ENCODE measurements around the gene IL27RA.
A peak's percentile ranks its signal among the peaks of the same experiment; 100 is the strongest.
"Not testable (repeated sequence)": the region's sequence is repeated elsewhere in the genome, so short reads cannot be mapped to it uniquely, and the experiment has no call there.

IL27RA gene

GRCh38 chr19:13999085-13999484, 32.5 kb upstream of the IL27RA start:
- DNase-seq (ENCODE audit: low read depth) = no peak

GRCh38 chr19:14000691-14001375, 30.7 kb upstream of the IL27RA start:
- DNase-seq (ENCODE audit: low read depth) = no peak

GRCh38 chr19:14002571-14003250, 28.9 kb upstream of the IL27RA start:
- DNase-seq (ENCODE audit: low read depth) = no peak

DNA sequence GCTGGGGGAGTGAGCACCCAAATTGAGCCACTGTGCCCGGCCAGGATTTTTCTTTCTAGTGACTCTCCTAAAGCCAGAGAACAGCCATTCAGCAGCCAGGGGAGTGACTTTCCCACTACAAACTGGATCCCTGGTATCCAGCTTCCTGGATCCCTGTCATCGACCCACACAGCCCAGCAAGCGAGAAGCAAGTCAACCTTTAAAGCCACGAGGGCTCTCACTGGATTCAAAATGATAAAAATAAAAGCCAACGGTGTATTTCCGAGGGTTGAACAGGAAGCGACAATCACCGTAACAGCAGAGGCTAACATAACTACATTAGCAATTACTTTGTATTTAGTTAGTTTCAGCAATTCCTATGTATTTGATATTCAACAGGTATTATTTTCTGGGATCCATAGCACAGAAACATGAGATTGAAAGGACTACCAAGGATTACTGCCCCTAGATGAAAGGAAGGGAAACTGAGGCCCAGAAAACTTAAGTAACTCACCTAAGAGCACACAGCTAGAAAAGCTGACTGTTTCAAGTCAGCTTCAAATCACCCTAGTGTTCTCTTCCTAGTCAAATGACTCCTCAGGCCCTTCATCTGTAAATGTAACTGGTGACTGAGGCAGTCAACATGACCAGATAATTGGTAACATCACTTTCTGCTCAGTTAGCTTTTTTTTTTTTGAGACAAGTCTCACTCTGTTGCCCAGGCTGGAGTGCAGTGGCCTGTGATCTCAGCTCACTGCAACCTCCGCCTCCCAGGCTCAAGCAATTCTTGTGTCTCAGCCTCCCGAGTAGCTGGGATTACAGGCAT, 28.1 kb upstream of the IL27RA start:
- no peak for DNase-seq (ENCODE audit: low read depth)

- DNase-seq (ENCODE audit: low read depth) = no peak
These were observed 26.8 kb upstream of the IL27RA start for GRCh38 chr19:14004619-14005348.

DNA sequence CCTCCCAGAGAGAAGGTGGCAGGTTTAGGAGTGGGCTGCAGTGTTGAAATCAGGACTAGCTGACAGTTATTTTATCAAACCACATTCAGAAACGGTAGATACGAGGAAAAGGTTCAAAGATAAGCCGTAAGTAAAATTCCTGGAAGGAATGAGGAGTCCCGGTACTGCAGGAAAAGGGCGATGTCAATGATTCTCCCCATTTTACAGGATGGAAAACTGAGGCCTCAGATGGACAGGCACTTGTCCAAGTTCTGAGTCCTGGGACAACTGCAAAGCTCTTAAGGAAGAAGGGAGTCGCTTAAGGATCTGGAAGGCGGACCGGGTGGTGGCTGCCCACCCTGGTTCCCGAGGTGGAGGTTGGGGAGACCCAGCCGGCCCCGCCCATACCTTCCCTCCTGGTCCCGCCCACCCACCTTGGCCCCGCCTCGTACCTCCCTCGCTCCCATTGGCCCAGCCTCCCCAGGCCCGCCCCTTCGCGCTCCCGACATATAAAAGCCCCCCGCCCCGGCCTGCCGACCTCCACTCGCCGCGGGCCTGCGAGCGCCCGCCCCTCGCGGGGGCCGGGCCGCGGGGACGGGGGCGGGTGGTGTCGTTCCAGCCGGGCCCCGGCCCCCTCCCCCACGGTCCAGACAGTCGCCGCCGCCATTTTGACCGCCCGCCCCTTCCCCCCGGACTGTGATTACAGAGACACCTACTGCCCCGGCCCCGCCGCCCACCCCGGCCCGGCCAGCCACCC, 26.0 kb upstream of the IL27RA start:
- DNase-seq (ENCODE audit: low read depth) = peak; percentile 88

- DNase-seq (ENCODE audit: low read depth) = peak; percentile 100
These were observed 25.3 kb upstream of the IL27RA start, which contains the start of gene RFX1 for GRCh38 chr19:14006085-14006765. RFX1 (minus strand) TSS chr19:14006320; CDS start chr19:13993843, 12,477 bp downstream.

GRCh38 chr19:14006766-14007562, 24.6 kb upstream of the IL27RA start:
- no peak for DNase-seq (ENCODE audit: low read depth)

GRCh38 chr19:14012378-14012915, 19.1 kb upstream of the IL27RA start:
- DNase-seq (ENCODE audit: low read depth) = no peak

GRCh38 chr19:14015524-14016035, 16.0 kb upstream of the IL27RA start:
- no peak for DNase-seq (ENCODE audit: low read depth)

- no peak for DNase-seq (ENCODE audit: low read depth)
These were observed 12.5 kb upstream of the IL27RA start for GRCh38 chr19:14019100-14019499.

GRCh38 chr19:14019739-14020138, 11.8 kb upstream of the IL27RA start:
- DNase-seq (ENCODE audit: low read depth) = not testable (repeated sequence)

- DNase-seq (ENCODE audit: low read depth) = no peak
These were observed 10.1 kb upstream of the IL27RA start for GRCh38 chr19:14021474-14021873.

GRCh38 chr19:14022469-14022868, 9.1 kb upstream of the IL27RA start:
- no peak for DNase-seq (ENCODE audit: low read depth)

DNA sequence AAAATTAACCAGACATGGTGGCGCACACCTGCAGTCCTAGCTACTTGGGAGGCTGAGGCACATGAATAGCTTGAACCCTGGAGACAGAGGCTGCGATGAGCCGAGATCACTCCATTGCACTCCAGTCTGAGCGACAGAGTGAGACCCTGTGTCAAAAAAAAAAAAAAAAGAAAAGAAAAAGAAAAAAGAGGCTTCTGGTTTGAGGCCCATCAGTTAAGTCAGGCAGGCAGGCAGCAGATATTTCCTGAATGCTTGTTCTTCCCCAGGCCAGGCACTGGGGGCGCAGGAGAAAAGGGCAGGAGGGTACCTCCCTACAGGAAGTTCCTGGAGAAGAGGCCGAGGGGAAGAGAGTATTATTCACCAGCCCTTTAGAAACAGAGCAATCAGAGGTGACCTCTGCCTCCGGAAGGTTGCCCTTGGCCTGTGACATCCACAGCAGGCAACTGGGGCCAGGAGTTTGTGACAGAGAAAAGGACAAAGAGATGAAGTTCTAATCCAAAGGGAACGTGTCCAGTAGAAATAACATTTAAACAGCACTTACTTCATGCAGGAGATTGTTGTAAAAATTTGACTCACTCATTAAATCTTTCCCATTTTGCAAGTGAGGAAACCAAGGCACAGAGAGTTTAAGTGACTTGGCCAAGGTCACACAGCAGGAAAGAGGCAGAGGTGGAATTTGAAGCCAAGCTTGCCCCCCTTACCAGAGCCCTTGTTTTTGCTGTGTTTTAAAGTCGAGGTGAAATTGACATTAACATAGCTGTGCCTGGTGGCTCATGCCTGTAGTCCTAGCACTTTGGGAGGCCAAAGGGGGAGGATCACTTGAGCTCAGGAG, 7.9 kb upstream of the IL27RA start:
- DNase-seq (ENCODE audit: low read depth) = no peak

GRCh38 chr19:14026652-14027192, 4.8 kb upstream of the IL27RA start:
- not testable (repeated sequence) for DNase-seq (ENCODE audit: low read depth)

- no peak for DNase-seq (ENCODE audit: low read depth)
These were observed 3.6 kb upstream of the IL27RA start, which contains the start of gene RLN3 for GRCh38 chr19:14027856-14028450. RLN3 (plus strand) TSS chr19:14028148; CDS start chr19:14028205, 57 bp downstream.

GRCh38 chr19:14028901-14029300, 2.7 kb upstream of the IL27RA start:
- DNase-seq (ENCODE audit: low read depth) = no peak

Measured in stimulated activated CD8-positive, alpha-beta memory T cell treated with anti-CD3 and anti-CD28 coated beads, Interleukin-7, amount 100 ng/mL, for 24 hours (primary cell).